HEK293 (cell line): ENCODE data around the gene PYCR2.
A peak's percentile ranks its signal among the peaks of the same experiment; 100 is the strongest.
"Not testable (repeated sequence)": the region's sequence is repeated elsewhere in the genome, so short reads cannot be mapped to it uniquely, and the experiment has no call there.

Source experiments
- CTCF ChIA-PET: fragments of 350-600 bp; formaldehyde crosslinking; extraction: SDS; loops from one replicate; lab custom pipeline; 2021; ENCODE audit warnings: antibody characterized with exemption; lab: Yijun Ruan, JAX
- POLR2A ChIA-PET: fragments of 300-600 bp; formaldehyde crosslinking; extraction: SDS; loops from one replicate; lab custom pipeline; 2020; ENCODE audit warnings: antibody characterized with exemption, inconsistent platforms; lab: Yijun Ruan, JAX
- H3K27ac ChIP-seq: fragments of 200-500 bp; sonication (Bioruptor generic); 2 replicates; pipeline ENCODE4 v1.5.1; 2014; ENCODE audit warnings: low read depth, low read length, control low read depth, inconsistent platforms; ENCODE audit errors: extremely low read depth
- H3K36me3 ChIP-seq, 2 experiments: fragments of 200-500 bp in 1 of 2; sonication (Bioruptor generic) in 1 of 2; 1 replicate in 1 of 2; 2 replicates in 1 of 2; pipeline ENCODE4 v1.5.1; 2014 to 2017; ENCODE audit warnings: inconsistent platforms in 2 of 2, low read length in 2 of 2; ENCODE audit not compliant: control insufficient read depth in 2 of 2, insufficient read depth in 1 of 2
- H3K4me1 ChIP-seq: fragments of 200-500 bp; sonication (Bioruptor generic); 2 replicates; pipeline ENCODE4 v1.5.1; 2014; ENCODE audit warnings: mild to moderate bottlenecking, low read length, inconsistent platforms; ENCODE audit not compliant: control insufficient read depth, insufficient read depth
- H3K4me3 ChIP-seq: 2 replicates; pipeline ENCODE4 v1.5.1; 2011; ENCODE audit warnings: low read depth, mild to moderate bottlenecking, control low read depth, low read length, moderate library complexity
- H3K9me3 ChIP-seq: fragments of 200-500 bp; sonication (Bioruptor generic); 2 replicates; pipeline ENCODE4 v1.5.1; 2014; ENCODE audit warnings: low read depth, low read length, inconsistent platforms; ENCODE audit not compliant: control insufficient read depth, insufficient read depth
- GLIS1 ChIP-seq: fragments of 450-650 bp; formaldehyde crosslinking; IDR thresholded peaks from 2 replicates; pipeline ENCODE4 v1.5.1; 2016; ENCODE audit warnings: missing biosample characterization, missing genetic modification characterization
- KLF1 ChIP-seq: fragments of 450-650 bp; formaldehyde crosslinking; IDR thresholded peaks from 2 replicates; pipeline ENCODE4 v1.5.1; 2016; ENCODE audit warnings: missing biosample characterization, missing genetic modification characterization
- WT1 ChIP-seq: fragments of 450-650 bp; formaldehyde crosslinking; IDR thresholded peaks from 2 replicates; pipeline ENCODE4 v1.5.1; 2016; ENCODE audit warnings: missing biosample characterization, missing genetic modification characterization
- ZIC2 ChIP-seq: fragments of 450-650 bp; formaldehyde crosslinking; IDR thresholded peaks from 2 replicates; pipeline ENCODE4 v1.5.1; 2016; ENCODE audit warnings: missing biosample characterization, missing genetic modification characterization
- ZNF292 ChIP-seq: fragments of 450-650 bp; formaldehyde crosslinking; IDR thresholded peaks from 2 replicates; pipeline ENCODE4 v1.5.1; 2016; ENCODE audit warnings: low read depth, missing biosample characterization, missing genetic modification characterization, borderline replicate concordance
- ZNF398 ChIP-seq: fragments of 450-650 bp; formaldehyde crosslinking; IDR thresholded peaks from 2 replicates; pipeline ENCODE4 v1.5.1; 2017; ENCODE audit warnings: missing biosample characterization, missing genetic modification characterization
- ZNF404 ChIP-seq: fragments of 450-650 bp; formaldehyde crosslinking; IDR thresholded peaks from 2 replicates; pipeline ENCODE4 v1.5.1; 2017; ENCODE audit warnings: missing biosample characterization, missing genetic modification characterization
- ZNF548 ChIP-seq: fragments of 450-650 bp; formaldehyde crosslinking; IDR thresholded peaks from 2 replicates; pipeline ENCODE4 v1.5.1; 2016; ENCODE audit warnings: missing biosample characterization, missing genetic modification characterization
- ZNF580 ChIP-seq: fragments of 450-650 bp; formaldehyde crosslinking; IDR thresholded peaks from 2 replicates; pipeline ENCODE4 v1.5.1; 2016; ENCODE audit warnings: missing biosample characterization, missing genetic modification characterization
- ZNF624 ChIP-seq: fragments of 450-650 bp; formaldehyde crosslinking; IDR thresholded peaks from 2 replicates; pipeline ENCODE4 v1.5.1; 2017; ENCODE audit warnings: missing biosample characterization, missing genetic modification characterization
- ZNF76 ChIP-seq: fragments of 450-650 bp; formaldehyde crosslinking; IDR thresholded peaks from 2 replicates; pipeline ENCODE4; 2016; ENCODE audit warnings: low read depth, missing biosample characterization, missing genetic modification characterization, borderline replicate concordance
- TF ChIP-seq, protein P1 (sequence below): fragments of 450-650 bp; formaldehyde crosslinking; IDR thresholded peaks from 2 replicates; pipeline ENCODE4 v1.5.1; 2016; ENCODE audit warnings: missing biosample characterization, missing genetic modification characterization
- TF ChIP-seq, protein P2 (sequence below): fragments of 450-650 bp; formaldehyde crosslinking; IDR thresholded peaks from 2 replicates; pipeline ENCODE4 v1.5.1; 2016; ENCODE audit warnings: missing biosample characterization, missing genetic modification characterization

Gene PYCR2

DNA sequence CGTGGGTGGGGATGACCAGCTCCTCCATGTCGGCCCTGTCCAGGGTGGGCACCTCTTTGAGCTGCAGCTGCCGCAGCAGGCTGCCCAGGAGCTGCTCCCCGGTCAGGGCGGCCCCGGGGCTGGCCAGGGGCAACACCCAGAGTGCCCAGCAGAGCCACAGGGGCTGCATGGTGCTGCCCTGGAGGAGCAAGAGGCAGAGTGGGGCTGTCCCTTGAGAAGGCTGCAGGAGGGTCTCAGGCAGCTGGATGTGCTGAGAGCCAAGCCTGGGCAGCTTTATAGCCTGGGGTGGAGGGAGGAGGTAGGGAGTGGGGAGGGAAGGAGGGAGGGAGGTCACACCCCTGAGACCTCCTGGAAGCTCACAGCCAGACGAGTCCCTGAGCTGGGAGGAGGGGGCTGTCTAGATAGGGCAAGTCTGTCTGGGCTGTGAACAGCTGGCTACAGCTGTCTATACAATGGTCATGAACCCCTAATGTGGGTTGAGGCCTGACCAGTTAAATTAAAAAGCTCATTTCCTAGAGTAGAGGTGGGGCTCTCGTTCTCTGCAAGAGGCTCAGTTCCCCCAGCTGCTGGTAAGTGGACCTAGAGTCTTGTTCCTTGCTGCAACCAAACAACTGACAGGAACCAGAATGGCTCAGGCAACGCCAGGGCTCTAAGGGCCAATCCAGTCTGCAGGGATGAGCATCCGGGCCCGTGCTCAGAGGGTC is 35.0 kb downstream of the PYCR2 start, which contains the start of gene LEFTY1:
TSS of gene LEFTY1 (minus strand) at position 249 of the 704 bp plus-strand sequence. CDS start at position 169, 80 bp downstream.
- Histone ChIP-seq H3K4me3 (no peak within 1 kb of the TSS), H3K4me1 (no peaks in the 10 kb centered on the region), H3K36me3 (no peaks in the 10 kb centered on the region), H3K27ac (no peak within 1 kb of the TSS), H3K9me3 (no peaks in the 10 kb centered on the region)
- TF ChIP-seq ZNF76 (tag by site-specific recombination), result no peak
- TF ChIP-seq ZIC2, result peak; percentile 69
- TF ChIP-seq KLF1 (tag by site-specific recombination), result peak; percentile 60
- TF ChIP-seq, protein P1, sequence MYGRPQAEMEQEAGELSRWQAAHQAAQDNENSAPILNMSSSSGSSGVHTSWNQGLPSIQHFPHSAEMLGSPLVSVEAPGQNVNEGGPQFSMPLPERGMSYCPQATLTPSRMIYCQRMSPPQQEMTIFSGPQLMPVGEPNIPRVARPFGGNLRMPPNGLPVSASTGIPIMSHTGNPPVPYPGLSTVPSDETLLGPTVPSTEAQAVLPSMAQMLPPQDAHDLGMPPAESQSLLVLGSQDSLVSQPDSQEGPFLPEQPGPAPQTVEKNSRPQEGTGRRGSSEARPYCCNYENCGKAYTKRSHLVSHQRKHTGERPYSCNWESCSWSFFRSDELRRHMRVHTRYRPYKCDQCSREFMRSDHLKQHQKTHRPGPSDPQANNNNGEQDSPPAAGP (tag by site-specific recombination), result peak; percentile 57; the same call in 1 of the 2 replicates
- TF ChIP-seq, protein P2, sequence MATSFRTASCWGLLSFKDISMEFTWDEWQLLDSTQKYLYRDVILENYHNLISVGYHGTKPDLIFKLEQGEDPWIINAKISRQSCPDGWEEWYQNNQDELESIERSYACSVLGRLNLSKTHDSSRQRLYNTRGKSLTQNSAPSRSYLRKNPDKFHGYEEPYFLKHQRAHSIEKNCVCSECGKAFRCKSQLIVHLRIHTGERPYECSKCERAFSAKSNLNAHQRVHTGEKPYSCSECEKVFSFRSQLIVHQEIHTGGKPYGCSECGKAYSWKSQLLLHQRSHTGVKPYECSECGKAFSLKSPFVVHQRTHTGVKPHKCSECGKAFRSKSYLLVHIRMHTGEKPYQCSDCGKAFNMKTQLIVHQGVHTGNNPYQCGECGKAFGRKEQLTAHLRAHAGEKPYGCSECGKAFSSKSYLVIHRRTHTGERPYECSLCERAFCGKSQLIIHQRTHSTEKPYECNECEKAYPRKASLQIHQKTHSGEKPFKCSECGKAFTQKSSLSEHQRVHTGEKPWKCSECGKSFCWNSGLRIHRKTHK (tag by site-specific recombination), result no peak
- TF ChIP-seq WT1 (tag by site-specific recombination), result peak; percentile 48; the same call in 1 of the 2 replicates
- TF ChIP-seq ZNF580 (tag by site-specific recombination), result no peak
- TF ChIP-seq GLIS1 (tag by site-specific recombination), result peak; percentile 34; the same call in 1 of the 2 replicates
- peak; percentile 89 for TF ChIP-seq ZNF398 (tag by site-specific recombination)
- CTCF ChIA-PET, result interaction anchor here (0.7 to 1.8 kb wide), 5 partner anchors 11 to 414 kb away, joined by 3 to 12 read pairs (median 5); no protein-coding TSS in a partner anchor
- POLR2A ChIA-PET, result interaction anchor here (0.5 to 0.8 kb wide), 2 partner anchors 35 to 282 kb away, joined by 6 to 10 read pairs; partner anchors contain the start of gene PYCR2

DNA sequence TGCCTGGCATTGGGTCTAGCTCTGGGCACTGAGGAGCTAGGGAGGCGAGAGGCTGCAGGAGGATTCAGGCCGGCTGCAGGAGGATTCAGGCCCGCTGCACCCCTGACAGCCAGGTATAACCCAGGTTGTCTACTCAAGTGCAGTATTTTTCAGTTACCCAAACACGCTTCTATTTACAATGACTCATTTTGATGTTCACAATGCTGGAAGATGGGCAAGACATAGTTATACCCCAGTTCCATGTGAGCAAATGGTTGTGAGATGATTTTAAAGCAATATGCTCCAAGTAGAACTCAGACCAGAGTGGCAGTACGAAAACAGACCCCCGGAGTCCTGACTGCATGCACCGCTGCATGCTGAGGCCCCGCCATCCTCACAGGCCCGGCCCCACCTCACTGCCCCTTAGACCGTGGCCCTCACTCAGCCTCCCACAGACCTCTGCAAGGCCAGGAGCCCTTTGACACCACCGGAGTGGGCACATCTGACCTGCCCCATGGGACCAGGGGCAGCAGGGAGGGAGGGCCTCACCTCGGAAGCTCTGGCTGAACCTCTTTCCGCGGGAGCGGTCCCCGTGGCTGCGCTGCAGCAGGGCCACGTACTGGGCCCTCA is 35.7 kb downstream of the PYCR2 start:
- Histone ChIP-seq H3K4me3 (no peak overlapping the region), H3K27ac (no peak overlapping the region), H3K36me3 (no peaks in the 10 kb centered on the region), H3K9me3 (no peaks in the 10 kb centered on the region), H3K4me1 (no peaks in the 10 kb centered on the region)
- POLR2A ChIA-PET, result interaction anchor here (0.8 kb wide), 1 partner anchor 36 kb away, joined by 6 read pairs; the partner anchor contains the start of gene PYCR2
- CTCF ChIA-PET, result interaction anchor here (0.7 to 1.8 kb wide), 5 partner anchors 10 to 413 kb away, joined by 3 to 12 read pairs (median 5); no protein-coding TSS in a partner anchor
- TF ChIP-seq ZNF624 (tag by site-specific recombination) (no peak), ZNF548 (tag by site-specific recombination) (no peak), ZNF404 (tag by site-specific recombination) (no peak), ZNF292 (tag by site-specific recombination) (no peak)

DNA sequence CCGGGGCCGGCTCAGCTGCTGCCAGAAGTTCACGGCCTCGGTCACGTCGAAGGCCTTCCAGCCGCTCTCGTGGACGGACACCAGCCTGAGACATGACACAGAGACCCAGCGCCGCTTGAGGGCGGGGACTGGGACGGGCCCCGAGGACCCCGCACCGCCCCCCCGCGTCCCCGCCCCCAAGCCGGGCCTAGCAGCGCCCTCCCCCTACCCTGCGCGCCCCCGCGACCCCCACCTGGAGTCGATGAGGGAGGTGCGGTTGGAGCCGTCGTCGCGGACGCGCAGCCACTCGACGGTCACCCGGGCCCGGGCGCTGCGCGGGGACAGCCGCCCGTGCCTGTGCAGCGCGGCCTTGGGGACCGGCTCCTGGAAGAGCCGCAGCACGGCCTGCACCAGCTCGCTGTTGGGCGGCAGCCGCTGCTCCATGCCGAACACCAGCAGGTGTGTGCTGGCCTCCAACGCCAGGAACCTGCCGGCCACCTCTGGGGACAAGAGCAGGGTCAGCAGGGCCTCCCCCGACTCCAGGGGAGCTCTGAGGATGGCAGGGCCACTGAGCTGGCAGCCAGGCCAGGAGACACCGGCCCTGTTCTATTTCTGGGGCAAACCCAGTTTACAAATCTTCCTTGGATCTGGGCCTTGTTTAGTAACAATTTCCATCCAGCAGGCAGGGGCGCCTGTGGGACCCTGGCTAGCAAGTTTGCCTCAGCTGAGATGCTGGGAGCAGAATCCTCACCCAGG is 36.3 kb downstream of the PYCR2 start:
- CTCF ChIA-PET, result interaction anchor here (0.7 to 2.9 kb wide), 2 partner anchors 23 to 95 kb away, joined by 3 to 12 read pairs; no protein-coding TSS in a partner anchor
- not testable (repeated sequence) for H3K36me3 ChIP-seq, H3K9me3 ChIP-seq, H3K4me1 ChIP-seq, H3K4me3 ChIP-seq, H3K27ac ChIP-seq
- POLR2A ChIA-PET, result interaction anchor here (1.1 kb wide), 1 partner anchor 37 kb away, joined by 3 read pairs; the partner anchor contains the start of gene PYCR2
